22Rv1 (cell line): ENCODE measurements around the gene ABCF2.

Source experiments
- CTCF ChIP-seq: fragments of 450-650 bp; IDR thresholded peaks from 2 replicates; pipeline ENCODE4 v1.5.1; 2017; ENCODE audit warnings: mild to moderate bottlenecking
- ZFX ChIP-seq: fragments of 450-650 bp; IDR thresholded peaks from 2 replicates; pipeline ENCODE4 v1.6.1; 2017; ENCODE audit warnings: antibody characterized with exemption, borderline replicate concordance

- TF ChIP-seq CTCF (no peak), ZFX (no peak)
Measured at GRCh38 chr7:151231080-151231479, 4.1 kb upstream of the ABCF2 start.
